DMS 273 (cell line): ENCODE data around the gene GPHN.
"Not testable (repeated sequence)": the region's sequence is repeated elsewhere in the genome, so short reads cannot be mapped to it uniquely, and the experiment has no call there.

Experiments used
- DNase-seq: peaks from one replicate; lab custom pipeline; 2025; ENCODE audit not compliant: unreplicated experiment; lab: John Stamatoyannopoulos, UW

The GPHN gene

GRCh38 chr14:67018720-67019119 is 510.8 kb downstream of the GPHN start:
- no peak for DNase-seq

GRCh38 chr14:67019796-67020195 is 511.8 kb downstream of the GPHN start:
- no peak for DNase-seq

GRCh38 chr14:67031920-67032774 is 524.2 kb downstream of the GPHN start:
- DNase-seq, result no peak

GRCh38 chr14:67045440-67045839 is 537.5 kb downstream of the GPHN start:
- DNase-seq, result no peak

- no peak for DNase-seq
Measured at GRCh38 chr14:67050896-67051295, 542.9 kb downstream of the GPHN start.

GRCh38 chr14:67056684-67057083 is 548.7 kb downstream of the GPHN start:
- DNase-seq, result no peak

GRCh38 chr14:67059596-67059995 is 551.6 kb downstream of the GPHN start:
- DNase-seq, result no peak

- no peak for DNase-seq
Measured at GRCh38 chr14:67060546-67060945, 552.6 kb downstream of the GPHN start.

GRCh38 chr14:67067070-67067814 is 559.3 kb downstream of the GPHN start:
- not testable (repeated sequence) for DNase-seq

- DNase-seq, result no peak
Measured at GRCh38 chr14:67068251-67068650, 560.3 kb downstream of the GPHN start.

- DNase-seq, result no peak
Measured at GRCh38 chr14:67071506-67071905, 563.6 kb downstream of the GPHN start.

- DNase-seq, result no peak
Measured at GRCh38 chr14:67077921-67078320, 570.0 kb downstream of the GPHN start.

- no peak for DNase-seq
Measured at GRCh38 chr14:67079846-67080245, 571.9 kb downstream of the GPHN start.

- DNase-seq, result no peak
Measured at GRCh38 chr14:67108230-67108629, 600.3 kb downstream of the GPHN start.

GRCh38 chr14:67111022-67111421 is 603.1 kb downstream of the GPHN start:
- DNase-seq, result no peak

GRCh38 chr14:67112344-67112743 is 604.4 kb downstream of the GPHN start:
- DNase-seq, result no peak

GRCh38 chr14:67127174-67127573 is 619.2 kb downstream of the GPHN start:
- no peak for DNase-seq

- DNase-seq, result no peak
Measured at GRCh38 chr14:67129768-67130167, 621.8 kb downstream of the GPHN start.

- DNase-seq, result no peak
Measured at GRCh38 chr14:67131691-67132090, 623.7 kb downstream of the GPHN start.

- DNase-seq, result no peak
Measured at GRCh38 chr14:67133144-67133543, 625.2 kb downstream of the GPHN start.

GRCh38 chr14:67133595-67134441 is 625.9 kb downstream of the GPHN start:
- DNase-seq, result no peak
